ENCODE data around the gene XCL2.

DNA sequence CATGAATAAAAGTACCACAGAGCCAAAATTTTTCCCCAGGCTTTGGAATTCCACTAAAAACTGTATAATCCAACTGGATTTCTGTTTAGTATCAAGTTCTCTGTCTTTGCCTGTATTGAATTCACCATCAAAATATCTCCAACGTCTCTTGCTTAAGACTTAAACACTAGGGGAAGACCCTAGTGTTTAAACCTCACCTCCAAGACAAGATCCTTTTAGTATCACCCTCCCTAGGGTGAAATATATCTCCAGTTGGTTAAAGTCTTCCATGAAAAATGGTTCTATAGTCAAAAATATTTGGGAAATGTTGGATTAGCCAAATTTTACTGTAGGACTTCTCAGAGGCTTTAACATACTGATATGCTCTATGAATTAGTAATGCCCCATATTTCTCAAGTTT is 24.5 kb upstream of the XCL2 start:
- TF ChIP-seq CTCF (IDR thresholded peaks at IDR 0.05) (no peak), POLR2AphosphoS5 (IDR thresholded peaks at IDR 0.05) (no peak), POLR2A (IDR thresholded peaks at IDR 0.05) (no peak)

Measured in stomach (tissue), 4 donors.